Stimulated activated CD8-positive, alpha-beta memory T cell treated with anti-CD3 and anti-CD28 coated beads, Interleukin-4, amount 100 ng/mL, for 24 hours (primary cell): Measurements from ENCODE around the gene TBX18.

Experiments
- DNase-seq: peaks from one replicate; pipeline ENCODE4 v3.0.0-alpha.2; 2020; ENCODE audit warnings: low read depth

Gene TBX18

GRCh38 chr6:84764332-84765049, at the start of gene TBX18:
Gene TBX18 (minus strand): TSS chr6:84764598. CDS start chr6:84764181, 417 bp downstream.
- DNase-seq, result no peak

- no peak for DNase-seq
These were observed 47.0 kb upstream of the TBX18 start for GRCh38 chr6:84811351-84811750.

GRCh38 chr6:84809455-84809854, 45.1 kb upstream of the TBX18 start:
- no peak for DNase-seq

GRCh38 chr6:84808491-84809061, 44.2 kb upstream of the TBX18 start:
- no peak for DNase-seq

- no peak for DNase-seq
These were observed 40.7 kb upstream of the TBX18 start for GRCh38 chr6:84805145-84805544.

- DNase-seq, result no peak
These were observed 40.3 kb upstream of the TBX18 start for GRCh38 chr6:84804720-84805119.

- DNase-seq, result no peak
These were observed 36.9 kb upstream of the TBX18 start for GRCh38 chr6:84801250-84801649.

- no peak for DNase-seq
These were observed 33.9 kb upstream of the TBX18 start for GRCh38 chr6:84798257-84798656.

- DNase-seq, result no peak
These were observed 31.9 kb upstream of the TBX18 start for GRCh38 chr6:84796343-84796742.

- DNase-seq, result no peak
These were observed 27.5 kb upstream of the TBX18 start for GRCh38 chr6:84791927-84792326.

- no peak for DNase-seq
These were observed 26.8 kb upstream of the TBX18 start for GRCh38 chr6:84791233-84791632.

- DNase-seq, result no peak
These were observed 24.8 kb upstream of the TBX18 start for GRCh38 chr6:84789170-84789569.

- no peak for DNase-seq
These were observed 24.3 kb upstream of the TBX18 start for GRCh38 chr6:84788689-84789088.

GRCh38 chr6:84785671-84786070, 21.3 kb upstream of the TBX18 start:
- DNase-seq, result no peak

- no peak for DNase-seq
These were observed 15.5 kb upstream of the TBX18 start for GRCh38 chr6:84779917-84780316.

GRCh38 chr6:84779380-84779779, 15.0 kb upstream of the TBX18 start:
- no peak for DNase-seq

- no peak for DNase-seq
These were observed 13.5 kb upstream of the TBX18 start for GRCh38 chr6:84777888-84778287.

- no peak for DNase-seq
These were observed 12.0 kb upstream of the TBX18 start for GRCh38 chr6:84776392-84776791.

- DNase-seq, result no peak
These were observed 11.4 kb upstream of the TBX18 start for GRCh38 chr6:84775751-84776150.

GRCh38 chr6:84774985-84775284, 10.5 kb upstream of the TBX18 start:
- DNase-seq, result no peak

GRCh38 chr6:84774157-84774984, 10.0 kb upstream of the TBX18 start:
- DNase-seq, result no peak

GRCh38 chr6:84773431-84774156, 9.2 kb upstream of the TBX18 start:
- DNase-seq, result no peak

- DNase-seq, result no peak
These were observed 8.7 kb upstream of the TBX18 start for GRCh38 chr6:84773133-84773430.
